MCF 10A (cell line): ENCODE data around the gene LRCH4. TPM values are rescaled to one million over a fixed set of nuclear protein-coding genes. Genes with fewer than 3 reads are reported as not detected.

ENCODE experiments used
- BruUV-seq: library from RNA; stranded (reverse); fragments of 400-500 nt; replicated peaks from 2 replicates; lab custom pipeline; 2021; lab: Mats Ljungman, UMichigan
- CTCF ChIA-PET: fragments of 300-600 bp; sonication (Branson Sonifier 250); formaldehyde crosslinking; extraction: SDS; loops from one replicate; lab custom pipeline; 2021; ENCODE audit warnings: antibody characterized with exemption, inconsistent platforms; lab: Yijun Ruan, JAX
- POLR2A ChIA-PET: fragments of 300-600, 350-650 bp; sonication (Branson Sonifier 250); formaldehyde crosslinking; extraction: SDS; loops from one replicate; lab custom pipeline; 2020; ENCODE audit warnings: antibody characterized with exemption, inconsistent platforms; lab: Yijun Ruan, JAX
- DNase-seq: peaks from one replicate; pipeline ENCODE4 v3.0.0-alpha.2; 2018; ENCODE audit not compliant: unreplicated experiment
- H3K27ac Mint-ChIP-seq: one replicate; pipeline ENCODE4 v1.8.0; 2022; ENCODE audit warnings: mild to moderate bottlenecking, low read depth, mixed read lengths; ENCODE audit not compliant: unreplicated experiment
- H3K27me3 Mint-ChIP-seq: one replicate; pipeline ENCODE4 v1.8.0; 2022; ENCODE audit warnings: mixed read lengths; ENCODE audit not compliant: insufficient read depth, unreplicated experiment
- H3K36me3 Mint-ChIP-seq: one replicate; pipeline ENCODE4 v1.8.0; 2022; ENCODE audit warnings: mild to moderate bottlenecking, moderate library complexity, mixed read lengths; ENCODE audit not compliant: insufficient read depth, unreplicated experiment
- H3K4me1 Mint-ChIP-seq: one replicate; pipeline ENCODE4 v1.8.0; 2022; ENCODE audit warnings: mixed read lengths; ENCODE audit not compliant: insufficient read depth, unreplicated experiment
- H3K4me3 Mint-ChIP-seq: one replicate; pipeline ENCODE4 v1.8.0; 2022; ENCODE audit warnings: mild to moderate bottlenecking, moderate library complexity, mixed read lengths; ENCODE audit not compliant: unreplicated experiment
- H3K9me3 Mint-ChIP-seq: one replicate; pipeline ENCODE4 v1.8.0; 2022; ENCODE audit warnings: mixed read lengths; ENCODE audit not compliant: unreplicated experiment
- CTCF ChIP-seq: fragments of 200-600 bp; IDR thresholded peaks from one replicate; pipeline ENCODE4 v1.8.0; 2022; ENCODE audit warnings: antibody characterized with exemption, mild to moderate bottlenecking; ENCODE audit not compliant: unreplicated experiment
- intact Hi-C: fragments of 100-400 bp; cut with micrococcal nuclease; formaldehyde crosslinking; loops from 2 replicates; pipeline ENCODE4 v1.14.1; 2022
- total RNA-seq: library from RNA; stranded (reverse); gene quantifications from 2 replicates; pipeline ENCODE4 v1.2.3, GENCODE V29; 2022

Gene LRCH4
- total RNA-seq, 1 experiment from 2014 or later, result 22.3 TPM

GRCh38 chr7:100584054-100584682, 1.8 kb downstream of the LRCH4 start:
- peaks cover 13% of the 10 kb centered on the region for H3K4me1 Mint-ChIP-seq
- no peaks in the 10 kb centered on the region for H3K27me3 Mint-ChIP-seq
- ChIA-PET POLR2A (interaction anchor here (0.6 to 4.8 kb wide), 14 partner anchors 17 to 291 kb away, joined by 3 to 49 read pairs (median 6); partner anchors contain the start of genes AGFG2, GIGYF1, MEPCE and MOSPD3), CTCF (interaction anchor here (0.6 to 1.7 kb wide), 12 partner anchors 19 to 141 kb away, joined by 3 to 11 read pairs (median 4); no protein-coding TSS in a partner anchor)
- H3K27ac Mint-ChIP-seq, result no peak overlapping the region
- intact Hi-C loops, result no loop called here
- H3K36me3 Mint-ChIP-seq, result peaks cover 17% of the 10 kb centered on the region
- no peaks in the 10 kb centered on the region for H3K9me3 Mint-ChIP-seq
- DNase-seq, result no peak
- TF ChIP-seq CTCF, result no peak
- BruUV-seq, result no TSS peak
- peak overlapping the region; percentile 92 for H3K4me3 Mint-ChIP-seq

- no peak overlapping the region for H3K27ac Mint-ChIP-seq
- intact Hi-C loops, result no loop called here
Observed at GRCh38 chr7:100583132-100584053, 2.5 kb downstream of the LRCH4 start.

GRCh38 chr7:100582650-100583049, 3.3 kb downstream of the LRCH4 start:
- TF ChIP-seq CTCF, result no peak
- intact Hi-C loops, result no loop called here
- Mint-ChIP-seq H3K9me3 (no peaks in the 10 kb centered on the region), H3K36me3 (peaks cover 23% of the 10 kb centered on the region), H3K4me1 (peaks cover 13% of the 10 kb centered on the region), H3K4me3 (no peak overlapping the region), H3K27ac (no peak overlapping the region), H3K27me3 (no peaks in the 10 kb centered on the region)
- POLR2A ChIA-PET, result interaction anchor here (4.8 kb wide), 1 partner anchor 30 kb away, joined by 49 read pairs; the partner anchor contains the start of gene MOSPD3
- CTCF ChIA-PET, result interaction anchor here (0.5 kb wide), 1 partner anchor 19 kb away, joined by 4 read pairs; the partner anchor contains the start of gene PCOLCE
- BruUV-seq, result no TSS peak
- no peak for DNase-seq

More at GRCh38 chr7:100583132-100584053, 2.5 kb downstream of the LRCH4 start:
- POLR2A ChIA-PET, result interaction anchor here (0.6 to 4.8 kb wide), 5 partner anchors 29 to 292 kb away, joined by 3 to 49 read pairs (median 6); partner anchors contain the start of genes AGFG2, MOSPD3 and SRRT
- TF ChIP-seq CTCF, result no peak
- CTCF ChIA-PET, result interaction anchor here (0.6 to 1.6 kb wide), 3 partner anchors 24 to 114 kb away, joined by 3 to 6 read pairs (median 4); no protein-coding TSS in a partner anchor
- Mint-ChIP-seq H3K4me1 (peaks cover 13% of the 10 kb centered on the region), H3K36me3 (peaks cover 23% of the 10 kb centered on the region), H3K27me3 (no peaks in the 10 kb centered on the region), H3K9me3 (no peaks in the 10 kb centered on the region), H3K4me3 (peak overlapping the region; percentile 92)
- TSS peak; percentile 5 for BruUV-seq
- DNase-seq, result no peak
